ENCODE data around the gene ZNF668.

Gene ZNF668

DNA sequence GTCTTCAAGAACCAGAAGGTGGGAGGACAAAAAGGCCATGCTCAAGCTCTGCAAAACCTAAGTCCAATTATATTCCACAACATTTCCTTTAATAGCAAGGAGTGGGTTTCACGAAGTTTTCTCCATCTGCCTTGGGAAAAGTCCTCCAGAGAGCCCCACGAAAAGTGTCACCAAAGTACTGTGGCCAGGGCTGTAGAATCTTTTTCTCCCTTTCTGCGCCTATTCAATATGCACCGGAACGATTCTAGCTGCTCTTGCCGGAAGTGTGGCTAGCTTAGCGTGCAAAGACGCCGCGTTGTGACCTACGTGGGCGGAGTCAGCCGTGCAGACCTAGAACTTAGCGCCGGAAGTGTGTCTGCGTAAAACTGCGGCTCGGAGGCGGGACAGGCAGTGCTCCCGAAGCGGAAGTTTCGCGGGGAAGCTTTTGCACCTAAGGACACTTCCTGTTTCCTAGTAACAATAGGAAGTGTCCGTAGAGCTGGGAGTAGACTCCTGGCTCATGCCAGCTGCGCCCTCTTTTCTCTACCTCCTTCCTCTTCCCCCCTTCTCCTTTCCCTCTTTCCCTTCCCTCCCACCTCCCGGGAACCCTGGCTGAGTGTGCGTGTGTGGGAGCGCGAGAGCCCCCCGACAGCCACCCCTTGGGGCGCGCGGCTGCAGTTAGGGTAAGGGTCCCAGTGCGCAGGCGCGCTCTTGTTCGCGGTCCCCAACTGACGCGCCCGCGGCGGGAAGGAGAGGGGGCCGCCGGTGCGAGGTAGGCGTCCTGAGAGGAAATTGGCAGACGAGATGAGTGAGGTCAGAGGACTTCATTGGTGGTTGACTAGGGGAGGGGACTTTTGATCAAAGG, at the start of gene ZNF668, which contains the start of gene ZNF646:
TSS of gene ZNF668 (minus strand) at position 271 of the 844 bp plus-strand sequence. CDS start 9,781 bp downstream, outside the sequence.
TSS of gene ZNF646 (plus strand) at position 453 of the 844 bp plus-strand sequence. CDS start 1,903 bp downstream, outside the sequence.
- peak; percentile 98 for DNase-seq (ENCODE audit: low read depth in 2 of 2)

DNA sequence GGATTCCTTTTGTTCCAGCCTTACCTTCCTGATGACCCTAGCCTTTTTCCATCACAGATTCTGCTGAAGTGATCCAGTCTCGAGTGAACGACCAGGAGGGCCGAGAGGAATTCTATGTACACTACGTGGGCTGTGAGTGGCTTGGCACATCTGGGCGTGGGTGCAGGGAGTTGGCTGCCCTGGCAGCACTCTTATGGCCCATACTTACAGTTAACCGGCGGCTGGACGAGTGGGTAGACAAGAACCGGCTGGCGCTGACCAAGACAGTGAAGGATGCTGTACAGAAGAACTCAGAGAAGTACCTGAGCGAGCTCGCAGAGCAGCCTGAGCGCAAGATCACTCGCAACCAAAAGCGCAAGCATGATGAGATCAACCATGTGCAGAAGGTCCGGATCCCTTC, 46.1 kb upstream of the ZNF668 start:
- DNase-seq (ENCODE audit: low read depth in 2 of 2) = no peak

DNA sequence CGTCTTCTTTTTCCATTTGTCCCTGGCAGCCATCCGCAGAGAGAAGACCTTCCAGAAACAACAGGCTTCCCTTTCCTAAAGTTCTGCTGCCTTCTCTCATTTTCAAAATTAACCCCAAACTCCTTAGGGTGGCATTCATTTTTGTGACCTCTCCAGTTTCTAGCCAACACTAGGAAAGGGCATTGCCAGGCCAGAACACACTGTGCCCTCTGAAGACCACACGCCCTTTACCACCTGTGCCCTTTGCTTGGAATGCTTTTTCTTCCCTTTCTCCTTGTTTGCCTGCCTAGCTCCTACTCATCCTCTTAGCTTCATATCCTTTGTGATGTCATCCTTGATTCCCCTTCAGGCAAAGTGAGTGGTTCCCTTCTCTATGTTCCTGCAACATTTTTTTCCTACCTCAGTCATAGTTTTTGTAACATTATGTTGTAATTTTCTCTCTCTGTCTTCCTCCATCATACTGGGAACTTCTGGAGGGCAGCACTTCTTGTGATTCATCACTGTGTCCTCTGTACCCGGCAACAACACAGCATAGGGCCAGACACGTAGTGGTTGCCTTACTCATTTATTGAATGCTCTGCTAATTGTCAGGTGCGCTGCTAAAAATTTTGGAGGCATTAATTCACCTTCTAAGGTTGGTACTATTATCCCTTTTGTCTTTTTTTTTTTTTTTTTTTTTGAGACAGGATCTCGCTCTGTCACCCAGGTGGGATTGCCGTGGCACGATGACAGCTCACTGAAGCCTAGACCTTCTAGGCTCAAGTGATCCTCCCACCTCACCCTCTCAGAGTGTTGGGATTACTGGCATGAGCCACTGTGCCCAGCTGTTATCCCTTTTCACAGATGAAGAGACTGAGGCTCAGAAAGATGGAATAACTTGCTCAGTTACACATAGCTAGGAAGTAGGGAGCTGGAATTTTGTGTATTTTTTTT, 44.4 kb upstream of the ZNF668 start:
- DNase-seq (ENCODE audit: low read depth in 2 of 2) = no peak

DNA sequence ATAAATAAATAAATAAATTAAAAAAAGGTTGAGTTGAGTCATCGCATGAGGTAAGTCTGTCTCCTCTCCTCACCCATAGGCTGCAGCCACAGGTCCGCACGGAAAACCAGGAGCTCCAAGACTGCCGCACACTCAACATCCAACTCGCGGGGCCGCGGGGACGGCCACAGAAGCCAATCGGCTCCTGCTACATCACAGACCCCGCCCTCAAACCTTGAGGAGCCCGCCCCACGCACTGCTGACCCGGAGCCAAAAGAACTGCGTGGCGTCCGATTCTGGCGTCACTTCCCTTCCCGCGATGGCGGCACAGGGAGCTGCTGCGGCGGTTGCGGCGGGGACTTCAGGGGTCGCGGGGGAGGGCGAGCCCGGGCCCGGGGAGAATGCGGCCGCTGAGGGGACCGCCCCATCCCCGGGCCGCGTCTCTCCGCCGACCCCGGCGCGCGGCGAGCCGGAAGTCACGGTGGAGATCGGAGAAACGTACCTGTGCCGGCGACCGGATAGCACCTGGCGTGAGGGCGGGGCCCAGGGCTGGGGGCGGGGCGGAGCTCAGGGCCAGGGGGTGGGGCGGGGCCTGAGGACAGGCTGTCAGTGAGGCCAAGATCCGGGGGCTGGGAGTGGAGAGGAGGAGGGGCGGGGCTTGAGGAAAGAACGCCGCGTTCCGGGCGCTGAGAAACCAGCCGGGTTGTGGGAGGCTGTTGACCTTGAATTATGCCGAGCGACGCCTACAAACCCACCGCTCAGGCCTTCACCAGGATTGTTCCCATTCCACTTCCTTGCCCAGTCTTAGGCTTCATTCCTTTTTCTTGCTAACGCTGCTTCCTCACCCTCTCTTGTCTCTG, 43.6 kb upstream of the ZNF668 start, which contains the start of gene KAT8:
TSS of gene KAT8 (plus strand) at position 281 of the 839 bp plus-strand sequence. CDS start at position 299, 18 bp downstream.
- DNase-seq (ENCODE audit: low read depth in 2 of 2) = peak; percentile 95

DNA sequence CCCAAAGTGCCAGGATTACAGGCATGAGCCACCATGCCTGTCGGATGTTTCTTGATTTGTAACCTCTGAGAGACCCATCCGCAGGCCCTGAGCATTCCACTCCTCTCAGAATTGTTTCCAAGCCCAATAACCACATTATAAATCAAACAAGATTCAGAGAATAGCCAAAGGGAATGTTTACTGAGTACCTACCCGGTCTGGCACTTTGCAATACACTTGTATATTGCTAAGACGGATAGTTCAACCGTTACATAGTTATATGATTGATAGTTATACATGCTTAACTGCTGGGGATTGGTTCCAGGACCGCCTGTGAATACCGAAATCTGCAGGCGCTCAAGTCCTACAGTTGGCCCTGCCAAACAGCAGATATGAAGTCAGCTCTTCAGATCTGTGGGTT, 40.4 kb upstream of the ZNF668 start:
- no peak for DNase-seq (ENCODE audit: low read depth in 2 of 2)

DNA sequence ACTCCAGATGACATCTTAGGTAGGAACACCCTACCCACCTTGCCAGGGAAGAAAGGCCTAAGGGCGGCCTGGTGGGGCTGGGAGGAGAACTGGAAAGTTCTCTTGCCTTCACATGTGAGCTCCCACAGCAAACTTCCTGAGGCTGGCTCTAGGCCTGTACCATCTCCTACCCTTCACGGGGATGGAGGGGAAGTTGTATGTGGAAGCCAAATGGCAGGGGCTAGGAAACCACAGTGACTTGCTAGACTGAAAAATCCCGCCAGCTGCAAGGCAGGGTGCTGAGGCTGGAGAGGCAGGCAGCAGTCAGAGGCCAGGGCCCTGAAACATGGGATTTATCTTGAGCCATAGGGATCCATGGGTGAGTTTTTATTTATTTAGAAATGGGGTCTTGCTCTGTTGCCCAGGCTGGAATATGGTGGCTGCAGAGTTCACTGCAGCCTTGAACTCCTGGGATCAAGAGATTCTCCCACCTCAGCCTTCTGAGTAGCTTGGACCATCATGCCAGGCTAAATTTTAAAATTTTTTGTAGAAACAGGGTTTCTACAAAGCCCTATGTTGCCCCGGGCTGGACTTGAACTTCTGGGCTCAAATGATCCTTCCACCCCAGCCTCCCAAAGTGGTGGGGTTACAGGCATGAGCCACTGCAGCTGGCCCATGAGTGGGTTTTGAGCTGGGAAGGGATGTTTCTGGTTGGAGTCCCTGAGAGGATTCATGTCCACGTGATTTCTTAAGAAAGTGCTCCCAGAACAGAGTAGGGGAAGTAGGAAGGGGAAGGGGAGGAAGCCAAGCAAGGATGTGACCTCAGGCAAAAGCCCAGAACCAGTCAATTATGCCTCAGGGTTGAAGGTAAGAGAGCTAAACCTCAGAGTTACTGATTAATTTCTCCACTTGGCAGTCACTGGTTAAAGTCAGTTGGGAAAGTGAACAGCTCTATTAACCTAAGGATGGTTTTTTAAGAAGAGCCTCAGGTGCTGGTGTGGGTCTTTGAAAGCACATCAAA, 39.4 kb upstream of the ZNF668 start:
- no peak for DNase-seq (ENCODE audit: low read depth in 2 of 2)

DNA sequence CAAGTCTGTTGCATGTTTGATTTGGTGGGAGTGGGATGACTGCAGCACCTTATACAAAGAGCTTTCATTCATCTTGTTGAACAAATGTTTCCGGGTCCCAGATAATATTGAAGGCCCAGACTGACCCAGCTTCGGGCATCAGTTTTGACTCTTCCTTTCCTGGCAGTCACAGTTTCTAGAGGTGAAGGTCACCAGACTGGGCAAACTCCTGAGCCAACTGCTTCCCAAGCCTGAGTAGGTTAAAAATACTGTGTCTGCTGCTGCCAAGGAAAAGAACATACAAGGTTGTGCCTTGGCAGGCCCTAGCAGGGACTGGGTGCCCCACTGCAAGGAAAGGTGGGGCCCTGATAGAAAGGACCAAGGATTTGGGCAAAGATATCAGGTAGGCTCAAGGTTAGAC, 38.7 kb upstream of the ZNF668 start:
- DNase-seq (ENCODE audit: low read depth in 2 of 2) = no peak

DNA sequence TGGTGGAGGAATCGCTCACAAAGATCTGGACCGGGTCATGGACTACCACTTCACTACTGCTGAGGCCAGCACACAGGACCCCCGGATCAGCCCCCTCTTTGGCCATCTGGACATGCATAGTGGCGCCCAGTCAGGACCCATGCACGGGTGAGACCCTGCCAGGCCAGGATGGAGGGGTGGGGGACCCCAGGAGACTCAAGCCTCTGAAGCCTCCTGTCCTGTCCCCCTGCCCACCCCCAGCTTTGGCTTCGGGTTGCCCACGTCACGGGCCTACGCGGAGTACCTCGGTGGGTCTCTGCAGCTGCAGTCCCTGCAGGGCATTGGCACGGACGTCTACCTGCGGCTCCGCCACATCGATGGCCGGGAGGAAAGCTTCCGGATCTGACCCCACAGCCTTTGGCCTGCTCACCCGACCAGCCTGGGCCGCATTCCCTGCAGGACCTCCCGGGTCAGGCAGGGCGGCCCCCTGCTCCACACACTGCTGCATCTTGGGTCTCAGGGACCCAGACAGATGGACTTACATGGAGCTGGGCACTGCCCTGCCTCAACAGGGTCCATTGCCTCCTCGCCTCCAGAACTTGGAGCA, 37.9 kb upstream of the ZNF668 start:
- DNase-seq (ENCODE audit: low read depth in 2 of 2) = no peak

DNA sequence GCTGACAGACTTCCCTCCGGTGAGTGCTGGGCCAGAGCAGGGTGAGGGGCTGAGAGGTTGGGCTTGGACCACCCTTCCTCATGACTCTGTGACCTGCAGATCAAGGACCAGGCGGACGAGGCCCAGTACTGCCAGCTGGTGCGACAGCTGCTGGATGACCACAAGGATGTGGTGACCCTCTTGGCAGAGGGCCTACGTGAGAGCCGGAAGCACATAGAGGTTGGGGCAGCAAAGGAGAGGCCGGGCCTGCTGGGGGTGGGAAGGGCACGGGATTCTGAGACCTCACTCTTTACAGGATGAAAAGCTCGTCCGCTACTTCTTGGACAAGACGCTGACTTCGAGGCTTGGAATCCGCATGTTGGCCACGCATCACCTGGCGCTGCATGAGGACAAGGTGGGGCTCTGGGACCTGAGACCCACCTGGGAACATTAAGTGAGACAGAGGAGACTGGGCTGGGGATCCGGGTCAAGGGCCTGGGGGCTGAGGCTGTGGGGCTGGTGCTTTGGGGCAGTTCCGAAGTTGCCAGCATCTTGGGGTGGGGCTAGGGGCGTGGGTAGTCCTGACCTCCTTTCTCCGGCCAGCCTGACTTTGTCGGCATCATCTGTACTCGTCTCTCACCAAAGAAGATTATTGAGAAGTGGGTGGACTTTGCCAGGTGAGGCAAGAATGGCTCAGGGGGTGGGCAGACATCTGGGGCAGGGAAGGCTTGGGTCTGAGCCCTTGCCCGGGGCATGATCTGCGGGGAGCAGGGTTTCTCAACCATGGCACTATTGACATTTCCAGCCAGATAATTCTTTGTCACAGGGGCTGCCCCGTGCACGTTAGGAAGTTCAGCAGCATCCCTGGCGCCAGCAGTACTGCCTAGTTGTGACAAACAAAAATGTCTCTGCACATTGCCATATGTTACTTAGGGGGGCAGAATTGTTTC, 36.3 kb upstream of the ZNF668 start:
- no peak for DNase-seq (ENCODE audit: low read depth in 2 of 2)

DNA sequence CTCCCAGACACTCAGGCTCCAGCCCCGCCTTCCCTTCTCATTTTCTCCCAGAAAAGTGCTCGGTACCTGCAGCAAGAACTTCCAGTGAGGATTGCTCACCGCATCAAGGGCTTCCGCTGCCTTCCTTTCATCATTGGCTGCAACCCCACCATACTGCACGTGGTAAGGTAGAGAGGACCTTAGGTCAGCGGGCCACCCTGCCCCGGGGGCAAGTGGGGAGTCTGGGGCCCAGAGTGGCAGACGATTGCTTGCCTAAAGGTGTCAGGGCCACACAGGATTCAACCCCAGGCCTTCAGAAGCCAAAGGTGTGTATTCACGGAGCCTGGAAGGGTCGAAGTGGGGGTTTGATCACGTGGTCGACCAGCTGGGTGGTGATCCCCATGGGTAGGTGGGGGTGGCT, 35.6 kb upstream of the ZNF668 start:
- no peak for DNase-seq (ENCODE audit: low read depth in 2 of 2)

DNA sequence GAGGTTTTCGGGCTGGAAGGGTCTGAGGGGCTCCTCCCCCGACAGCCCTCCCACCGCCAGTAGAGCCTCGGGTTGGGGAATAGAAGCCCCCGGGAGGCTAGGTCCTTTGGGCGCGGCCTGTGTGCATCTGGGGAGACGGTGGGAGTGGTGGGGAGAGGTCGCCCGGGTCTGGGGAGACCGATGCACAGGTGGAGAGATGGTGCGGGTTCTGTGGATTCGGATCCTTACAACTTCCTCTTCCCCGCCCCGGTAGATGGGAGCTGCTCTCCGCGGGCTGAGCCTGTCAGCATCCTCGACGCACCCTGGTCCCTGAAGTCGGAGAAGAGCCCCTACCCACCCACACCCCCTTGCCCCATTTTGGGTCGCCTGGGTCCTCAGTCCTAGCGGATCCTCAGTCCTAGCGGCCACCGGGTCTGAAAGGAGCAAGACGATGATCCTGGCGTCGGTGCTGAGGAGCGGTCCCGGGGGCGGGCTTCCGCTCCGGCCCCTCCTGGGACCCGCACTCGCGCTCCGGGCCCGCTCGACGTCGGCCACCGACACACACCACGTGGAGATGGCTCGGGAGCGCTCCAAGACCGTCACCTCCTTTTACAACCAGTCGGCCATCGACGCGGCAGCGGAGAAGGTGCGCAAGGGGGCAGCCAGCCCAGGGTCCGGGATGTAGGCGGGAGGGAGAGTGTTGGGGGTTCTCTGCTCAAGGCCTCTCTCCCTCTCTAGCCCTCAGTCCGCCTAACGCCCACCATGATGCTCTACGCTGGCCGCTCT, 34.9 kb upstream of the ZNF668 start:
- no peak for DNase-seq (ENCODE audit: low read depth in 2 of 2)

DNA sequence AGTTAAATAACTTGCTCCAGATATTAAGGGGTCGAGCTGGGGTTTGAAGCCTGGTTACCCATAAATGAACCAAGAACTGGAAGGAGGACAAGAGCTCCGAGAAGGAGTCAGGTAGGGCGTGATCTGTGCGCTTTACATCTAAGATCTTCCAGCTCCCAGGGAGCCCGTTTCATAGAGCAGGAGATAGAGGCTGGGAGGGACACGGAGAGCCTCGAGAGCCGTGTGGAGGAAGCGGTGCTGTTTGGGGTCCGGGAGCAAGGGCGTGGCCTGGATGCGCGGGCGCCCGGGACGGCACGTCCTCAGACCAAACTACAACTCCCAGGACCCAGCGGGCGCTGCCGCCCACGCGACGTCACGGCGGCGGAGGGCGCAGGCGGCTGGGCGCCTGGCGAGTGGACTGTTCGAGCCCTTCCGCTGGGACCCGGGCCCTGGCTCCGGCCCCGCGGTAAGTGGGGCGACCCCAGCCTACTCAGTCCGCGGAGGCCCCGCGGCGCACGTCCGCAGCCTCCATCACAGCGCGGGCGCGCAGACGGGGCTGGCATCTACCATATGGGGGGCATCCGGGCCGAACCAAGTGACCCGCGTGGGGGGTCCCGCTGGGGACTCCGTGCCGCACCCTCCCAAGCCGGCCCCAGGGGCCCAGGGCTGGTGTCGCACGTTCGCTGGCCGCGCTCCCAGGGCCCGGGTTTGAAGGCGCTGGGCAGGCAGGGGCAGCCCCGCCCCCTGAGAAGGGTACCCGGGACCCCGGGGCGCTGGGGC, 34.2 kb upstream of the ZNF668 start, which contains the start of gene BCKDK:
TSS of gene BCKDK (plus strand) at position 352 of the 759 bp plus-strand sequence. CDS start 838 bp downstream, outside the sequence.
- peak; percentile 33 to 44 for DNase-seq (ENCODE audit: low read depth in 2 of 2)

DNA sequence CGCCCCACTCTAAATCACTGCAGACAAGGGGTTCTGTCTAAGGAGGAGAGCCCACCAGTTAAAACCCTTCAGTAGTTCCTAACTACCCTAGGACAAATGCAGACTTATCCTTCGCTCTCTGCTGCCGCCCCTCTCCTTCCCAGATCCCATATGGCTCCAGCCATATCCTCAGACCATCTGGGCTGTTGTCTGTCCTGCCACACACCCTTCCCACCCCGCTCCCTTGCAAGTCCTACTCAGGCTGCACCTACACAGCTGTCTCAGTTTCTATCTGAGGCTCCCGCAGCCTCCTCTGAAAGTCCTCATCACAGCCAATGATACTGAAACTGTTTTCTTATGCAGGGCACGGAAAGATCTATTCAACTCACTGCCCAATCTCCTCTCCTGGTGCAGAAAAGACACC, 33.4 kb upstream of the ZNF668 start:
- DNase-seq (ENCODE audit: low read depth in 2 of 2) = no peak

DNA sequence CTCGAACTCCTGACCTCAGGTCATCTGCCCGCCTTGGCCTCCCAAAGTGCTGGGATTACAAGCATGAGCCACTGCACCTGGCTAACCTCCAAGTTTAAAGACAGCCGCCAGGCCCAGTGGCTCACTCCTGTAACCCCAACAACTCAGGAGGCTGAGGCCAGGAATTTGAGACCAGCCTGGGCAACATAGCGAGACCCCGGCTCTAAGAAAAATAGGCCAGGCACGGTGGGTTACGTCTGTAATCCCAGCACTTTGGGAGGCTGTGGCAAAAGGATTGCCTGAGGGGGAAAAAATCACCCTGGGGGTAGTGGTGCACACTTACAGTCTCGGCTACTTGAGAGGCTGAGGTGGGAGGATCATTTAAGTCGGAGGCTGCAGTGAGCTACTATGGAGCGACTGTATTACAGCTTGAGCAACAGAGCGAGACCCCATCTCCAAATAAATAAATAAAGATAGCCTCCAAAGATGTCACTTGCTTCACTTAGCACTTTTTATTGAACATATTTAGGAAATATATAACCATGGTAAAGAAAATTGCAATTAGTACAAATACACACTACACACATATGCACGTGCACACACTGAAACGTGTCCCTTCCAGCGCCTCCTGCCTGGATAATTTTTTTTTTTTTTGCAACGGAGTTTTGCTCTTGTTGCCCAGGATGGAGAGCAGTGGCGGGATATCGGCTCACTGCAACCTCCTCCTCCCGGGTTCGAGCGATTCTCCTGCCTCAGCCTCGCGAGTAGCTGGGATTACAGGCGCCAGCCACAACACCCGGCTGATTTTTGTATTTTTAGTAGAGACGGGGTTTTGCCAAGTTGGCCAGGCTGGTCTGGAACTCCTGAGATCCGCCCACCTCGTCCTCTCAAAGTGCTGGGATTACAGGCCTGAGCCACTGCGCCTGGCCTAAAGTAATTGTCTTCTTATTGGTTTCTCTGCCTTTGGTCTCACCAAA, 32.7 kb upstream of the ZNF668 start:
- no peak for DNase-seq (ENCODE audit: low read depth in 2 of 2)

DNA sequence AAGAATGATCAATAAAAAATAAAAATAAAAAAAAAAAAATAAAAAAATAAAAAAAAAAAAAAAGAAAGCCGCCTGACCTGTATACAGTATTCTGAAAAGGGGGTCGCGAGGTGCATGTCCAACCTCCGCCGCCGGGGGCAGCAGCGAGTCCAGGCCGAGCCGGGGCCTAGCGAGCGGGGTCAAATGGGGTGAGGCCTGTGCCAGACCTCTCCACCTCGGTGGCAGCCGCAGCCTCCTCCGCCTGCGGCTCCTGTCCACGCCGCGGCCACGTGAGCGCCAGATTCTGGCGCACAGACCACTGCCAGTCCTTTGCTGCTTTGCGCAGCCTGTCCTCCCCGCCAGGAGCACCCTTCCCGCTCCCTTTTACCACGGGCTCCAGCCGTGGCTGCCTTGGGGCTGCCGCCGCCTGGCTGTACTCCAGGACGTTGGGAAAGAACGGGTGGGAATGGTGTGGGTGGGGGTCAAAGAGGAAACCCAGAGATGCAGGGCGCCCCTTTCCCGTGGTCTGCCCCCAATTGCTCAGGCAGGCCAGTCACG, 31.7 kb upstream of the ZNF668 start:
- no peak for DNase-seq (ENCODE audit: low read depth in 2 of 2)

Data from fibroblast of skin of left quadriceps (primary cell).